BJ (cell line): ENCODE data around the gene NCS1. TPM values are rescaled to one million over a fixed set of nuclear protein-coding genes. Genes with fewer than 3 reads are reported as not detected.

ENCODE experiments used
- CTCF ChIA-PET: fragments of 350-600 bp; formaldehyde crosslinking; extraction: SDS; loops from one replicate; lab custom pipeline; 2021; ENCODE audit warnings: antibody characterized with exemption, inconsistent platforms; lab: Yijun Ruan, JAX
- POLR2A ChIA-PET: fragments of 300-600 bp; sonication (Branson Sonifier 250); formaldehyde crosslinking; extraction: SDS; loops from one replicate; lab custom pipeline; 2021; ENCODE audit warnings: antibody characterized with exemption; lab: Charles Lee
- DNase-seq: peaks from one replicate; pipeline ENCODE4 v3.0.0-alpha.2; 2011; ENCODE audit warnings: low read depth
- H3K27me3 ChIP-seq: 2 replicates; pipeline ENCODE4 v1.6.0; 2011; ENCODE audit warnings: low read length; ENCODE audit not compliant: control insufficient read depth, insufficient read depth
- H3K36me3 ChIP-seq: 2 replicates; pipeline ENCODE4 v1.5.1; 2011; ENCODE audit warnings: low read length; ENCODE audit not compliant: control insufficient read depth, insufficient read depth
- H3K4me3 ChIP-seq: 2 replicates; pipeline ENCODE4 v1.5.1; 2011; ENCODE audit warnings: low read depth, mild to moderate bottlenecking, control low read depth, low read length
- polyA plus RNA-seq: library from polyadenylated mRNA; depleted of rRNA; stranded (reverse); fragments of >200 nt; gene quantifications from 2 replicates; pipeline ENCODE4 v1.2.3, GENCODE V29; 2011
- TF ChIP-seq, protein P1 (sequence below): IDR thresholded peaks from 2 replicates; pipeline ENCODE4 v1.5.1; 2011; ENCODE audit warnings: low read depth, mild to moderate bottlenecking, control low read depth, inconsistent platforms, low read length, moderate library complexity; ENCODE audit not compliant: insufficient read depth

NCS1 gene
- polyA plus RNA-seq, 1 experiment = 67.7 TPM

DNA sequence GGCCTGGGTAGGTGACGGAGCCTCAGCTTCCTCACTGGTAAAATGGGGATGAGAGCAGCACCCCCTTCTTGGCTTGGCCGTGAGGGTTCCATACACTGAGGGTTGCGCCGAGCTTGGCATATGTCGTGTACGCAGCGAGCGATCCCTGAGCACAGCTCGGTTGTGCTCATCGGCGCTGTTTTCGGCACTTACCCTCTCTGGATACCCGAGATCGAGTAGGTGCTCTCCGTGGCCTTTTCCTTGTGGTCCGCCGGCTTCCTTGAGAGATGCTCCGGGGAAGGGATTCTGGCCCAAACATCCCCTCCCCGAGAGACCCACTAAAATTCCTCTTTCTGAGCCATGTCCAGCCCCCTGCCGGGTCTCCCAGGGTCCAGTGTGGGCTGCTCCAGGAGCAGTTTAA lies 53.4 kb downstream of the NCS1 start:
- Histone ChIP-seq H3K36me3 (peaks cover 17% of the 10 kb centered on the region), H3K27me3 (no peaks in the 10 kb centered on the region), H3K4me3 (no peak overlapping the region)
- no peak for DNase-seq
- ChIA-PET CTCF (interaction anchor here (1.4 kb wide), 1 partner anchor 118 kb away, joined by 3 read pairs; no protein-coding TSS in a partner anchor), POLR2A (no interaction called here)
- TF ChIP-seq, protein P1, sequence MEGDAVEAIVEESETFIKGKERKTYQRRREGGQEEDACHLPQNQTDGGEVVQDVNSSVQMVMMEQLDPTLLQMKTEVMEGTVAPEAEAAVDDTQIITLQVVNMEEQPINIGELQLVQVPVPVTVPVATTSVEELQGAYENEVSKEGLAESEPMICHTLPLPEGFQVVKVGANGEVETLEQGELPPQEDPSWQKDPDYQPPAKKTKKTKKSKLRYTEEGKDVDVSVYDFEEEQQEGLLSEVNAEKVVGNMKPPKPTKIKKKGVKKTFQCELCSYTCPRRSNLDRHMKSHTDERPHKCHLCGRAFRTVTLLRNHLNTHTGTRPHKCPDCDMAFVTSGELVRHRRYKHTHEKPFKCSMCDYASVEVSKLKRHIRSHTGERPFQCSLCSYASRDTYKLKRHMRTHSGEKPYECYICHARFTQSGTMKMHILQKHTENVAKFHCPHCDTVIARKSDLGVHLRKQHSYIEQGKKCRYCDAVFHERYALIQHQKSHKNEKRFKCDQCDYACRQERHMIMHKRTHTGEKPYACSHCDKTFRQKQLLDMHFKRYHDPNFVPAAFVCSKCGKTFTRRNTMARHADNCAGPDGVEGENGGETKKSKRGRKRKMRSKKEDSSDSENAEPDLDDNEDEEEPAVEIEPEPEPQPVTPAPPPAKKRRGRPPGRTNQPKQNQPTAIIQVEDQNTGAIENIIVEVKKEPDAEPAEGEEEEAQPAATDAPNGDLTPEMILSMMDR = no peak

DNA sequence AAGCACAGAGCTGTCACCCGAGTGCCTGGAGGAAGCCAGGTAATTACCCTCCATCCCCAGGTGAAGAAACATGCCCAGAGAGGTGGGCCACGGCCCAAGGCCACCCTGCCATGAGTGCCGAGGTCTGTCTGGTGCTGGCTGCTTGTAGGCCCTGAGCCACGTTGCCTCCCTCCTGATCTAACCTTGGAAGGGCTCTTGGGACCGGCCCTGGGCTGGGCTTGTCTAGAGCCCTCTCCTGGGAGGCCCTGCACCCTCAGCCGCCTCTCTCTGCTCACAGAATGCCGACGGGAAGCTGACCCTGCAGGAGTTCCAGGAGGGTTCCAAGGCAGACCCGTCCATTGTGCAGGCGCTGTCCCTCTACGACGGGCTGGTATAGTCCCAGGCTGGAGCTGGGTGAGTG lies 53.9 kb downstream of the NCS1 start:
- TF ChIP-seq, protein P1 = no peak
- peaks cover 17% of the 10 kb centered on the region for H3K36me3 ChIP-seq
- no peak for DNase-seq
- ChIA-PET POLR2A (no interaction called here), CTCF (interaction anchor here (1.0 to 1.4 kb wide), 2 partner anchors 119 kb away, joined by 3 read pairs; no protein-coding TSS in a partner anchor)
- H3K27me3 ChIP-seq = no peaks in the 10 kb centered on the region
- H3K4me3 ChIP-seq = no peak overlapping the region

DNA sequence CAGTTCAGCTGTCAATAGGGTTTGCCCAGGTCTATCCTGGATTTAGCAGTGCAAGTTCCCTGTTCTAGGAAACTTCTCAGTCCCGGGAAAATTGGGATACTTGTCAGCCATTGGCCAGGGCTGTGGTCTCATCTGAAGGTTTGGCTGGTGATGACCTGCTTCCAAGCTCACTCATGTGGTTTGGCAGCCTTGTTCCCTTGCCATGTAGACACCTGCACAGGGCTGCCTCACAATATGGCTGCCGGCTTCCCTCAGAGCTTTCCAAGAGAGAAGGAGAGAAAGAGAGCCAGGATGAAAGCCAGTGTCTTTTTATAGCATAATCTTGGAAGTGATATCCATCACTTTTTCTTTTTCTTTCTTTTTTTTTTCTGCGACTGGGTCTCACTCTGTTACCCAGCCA lies 55.6 kb downstream of the NCS1 start:
- H3K27me3 ChIP-seq = no peaks in the 10 kb centered on the region
- POLR2A ChIA-PET = no interaction called here
- CTCF ChIA-PET = interaction anchor here (0.7 to 3.3 kb wide), 4 partner anchors 8 to 121 kb away, joined by 3 to 13 read pairs (median 4); no protein-coding TSS in a partner anchor
- TF ChIP-seq, protein P1 = no peak
- DNase-seq = no peak
- H3K4me3 ChIP-seq = no peak overlapping the region
- H3K36me3 ChIP-seq = peaks cover 17% of the 10 kb centered on the region

DNA sequence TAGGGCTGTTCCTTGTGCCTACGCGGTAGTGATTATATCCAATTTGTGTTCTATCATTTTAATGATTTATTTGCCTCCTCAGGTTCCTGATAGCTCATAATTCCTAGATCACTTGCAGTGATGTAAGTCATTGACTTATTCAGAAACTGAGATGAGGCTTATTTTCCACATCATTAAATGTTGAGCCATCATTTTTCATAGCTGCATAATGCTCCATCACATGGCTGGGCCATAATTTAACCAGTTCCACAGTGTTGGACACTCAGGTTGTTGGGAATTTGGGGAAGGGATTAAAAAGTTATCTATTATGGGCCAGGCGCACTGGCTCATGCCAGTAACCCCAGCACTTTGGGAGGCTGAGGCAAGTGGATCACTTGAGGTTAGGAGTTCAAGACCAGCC lies 57.6 kb downstream of the NCS1 start:
- Histone ChIP-seq H3K4me3 (no peak overlapping the region), H3K27me3 (no peaks in the 10 kb centered on the region), H3K36me3 (peaks cover 21% of the 10 kb centered on the region)
- ChIA-PET CTCF (interaction anchor here (0.7 to 3.3 kb wide), 3 partner anchors 12 to 122 kb away, joined by 3 to 13 read pairs (median 10); no protein-coding TSS in a partner anchor), POLR2A (no interaction called here)
- DNase-seq = no peak
- TF ChIP-seq, protein P1 = no peak

DNA sequence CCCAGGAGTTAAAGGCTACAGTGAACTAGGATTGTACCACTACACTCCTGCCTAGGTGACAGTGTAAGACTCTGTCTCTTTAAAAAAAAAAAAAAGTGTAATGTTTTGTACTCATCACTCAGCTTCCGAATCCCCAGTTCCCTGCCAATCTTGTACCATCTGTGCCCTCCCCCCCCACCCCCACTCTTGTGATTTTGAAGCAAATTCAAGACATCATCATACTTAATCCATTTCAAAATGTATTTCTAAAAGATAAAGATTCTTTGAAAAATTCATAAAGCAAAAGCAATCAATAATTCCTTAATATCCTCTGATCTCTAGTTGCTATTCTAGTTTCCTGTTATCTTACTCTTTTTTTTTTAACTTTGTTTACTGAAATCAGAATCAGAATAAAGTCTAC lies 58.4 kb downstream of the NCS1 start:
- no peaks in the 10 kb centered on the region for H3K27me3 ChIP-seq
- POLR2A ChIA-PET = no interaction called here
- TF ChIP-seq, protein P1 = no peak
- H3K36me3 ChIP-seq = peaks cover 23% of the 10 kb centered on the region
- CTCF ChIA-PET = interaction anchor here (1.0 kb wide), 1 partner anchor 9 kb away, joined by 3 read pairs; no protein-coding TSS in a partner anchor
- DNase-seq = no peak
- H3K4me3 ChIP-seq = no peak overlapping the region
